Activated CD8-positive, alpha-beta memory T cell treated with anti-CD3 and anti-CD28 coated beads, Interleukin-2, amount 50 U/mL, for 1 hour (primary cell): ENCODE results near the gene RAMACL.
"Not testable (repeated sequence)": the region's sequence is repeated elsewhere in the genome, so short reads cannot be mapped to it uniquely, and the experiment has no call there.

ENCODE experiments used
- DNase-seq: peaks from one replicate; pipeline ENCODE4 v3.0.0-alpha.2; 2020; ENCODE audit errors: extremely low read depth

The RAMACL gene

GRCh38 chr6:166556863-166557322 is 29.6 kb downstream of the RAMACL start:
- no peak for DNase-seq

GRCh38 chr6:166556336-166556735 is 30.1 kb downstream of the RAMACL start:
- DNase-seq = no peak

GRCh38 chr6:166555086-166555485 is 31.4 kb downstream of the RAMACL start:
- no peak for DNase-seq

GRCh38 chr6:166554316-166554715 is 32.2 kb downstream of the RAMACL start:
- no peak for DNase-seq

- no peak for DNase-seq
These were observed 32.8 kb downstream of the RAMACL start for GRCh38 chr6:166553563-166554271.

GRCh38 chr6:166552600-166552999 is 33.9 kb downstream of the RAMACL start:
- no peak for DNase-seq

GRCh38 chr6:166551754-166552495 is 34.6 kb downstream of the RAMACL start:
- no peak for DNase-seq

- DNase-seq = no peak
These were observed 39.8 kb downstream of the RAMACL start for GRCh38 chr6:166546653-166547052.

- no peak for DNase-seq
These were observed 41.1 kb downstream of the RAMACL start for GRCh38 chr6:166545156-166546034.

- DNase-seq = no peak
These were observed 42.2 kb downstream of the RAMACL start for GRCh38 chr6:166544296-166544605.

- DNase-seq = no peak
These were observed 42.7 kb downstream of the RAMACL start for GRCh38 chr6:166543603-166544295.

- DNase-seq = no peak
These were observed 43.9 kb downstream of the RAMACL start for GRCh38 chr6:166542580-166542912.

GRCh38 chr6:166541876-166542579 is 44.5 kb downstream of the RAMACL start:
- DNase-seq = no peak

- no peak for DNase-seq
These were observed 45.1 kb downstream of the RAMACL start for GRCh38 chr6:166541366-166541765.

GRCh38 chr6:166540631-166541331 is 45.7 kb downstream of the RAMACL start:
- DNase-seq = peak; percentile 8

- no peak for DNase-seq
These were observed 46.9 kb downstream of the RAMACL start for GRCh38 chr6:166539543-166539942.

GRCh38 chr6:166539011-166539385 is 47.5 kb downstream of the RAMACL start:
- DNase-seq = not testable (repeated sequence)

GRCh38 chr6:166538297-166539010 is 48.0 kb downstream of the RAMACL start:
- no peak for DNase-seq

- no peak for DNase-seq
These were observed 51.6 kb downstream of the RAMACL start for GRCh38 chr6:166534658-166535406.
